ENCODE data around the gene RNLS. TPM values are rescaled to one million over a fixed set of nuclear protein-coding genes. Genes with fewer than 3 reads are reported as not detected.

RNLS gene
- total RNA-seq (10 to 100 TPM; 16.2 to 20.8 (median 17.4) TPM), polyA plus RNA-seq (11.1 TPM)
- long read RNA-seq, donor 1, partial matches to known transcripts = 0 of 2 reads
- long read RNA-seq, donor 1, other reads (novel, unspliced or antisense) = 1 of 2 reads
- long read RNA-seq, donor 2, partial matches to known transcripts = 1 of 2 reads
- long read RNA-seq, donor 2, other reads (novel, unspliced or antisense) = 0 of 2 reads
- long read RNA-seq, donor 3, partial matches to known transcripts = 0 of 1 reads
- long read RNA-seq, donor 3, other reads (novel, unspliced or antisense) = 1 of 1 reads
- long read RNA-seq, donor 4 = 0 reads

DNA sequence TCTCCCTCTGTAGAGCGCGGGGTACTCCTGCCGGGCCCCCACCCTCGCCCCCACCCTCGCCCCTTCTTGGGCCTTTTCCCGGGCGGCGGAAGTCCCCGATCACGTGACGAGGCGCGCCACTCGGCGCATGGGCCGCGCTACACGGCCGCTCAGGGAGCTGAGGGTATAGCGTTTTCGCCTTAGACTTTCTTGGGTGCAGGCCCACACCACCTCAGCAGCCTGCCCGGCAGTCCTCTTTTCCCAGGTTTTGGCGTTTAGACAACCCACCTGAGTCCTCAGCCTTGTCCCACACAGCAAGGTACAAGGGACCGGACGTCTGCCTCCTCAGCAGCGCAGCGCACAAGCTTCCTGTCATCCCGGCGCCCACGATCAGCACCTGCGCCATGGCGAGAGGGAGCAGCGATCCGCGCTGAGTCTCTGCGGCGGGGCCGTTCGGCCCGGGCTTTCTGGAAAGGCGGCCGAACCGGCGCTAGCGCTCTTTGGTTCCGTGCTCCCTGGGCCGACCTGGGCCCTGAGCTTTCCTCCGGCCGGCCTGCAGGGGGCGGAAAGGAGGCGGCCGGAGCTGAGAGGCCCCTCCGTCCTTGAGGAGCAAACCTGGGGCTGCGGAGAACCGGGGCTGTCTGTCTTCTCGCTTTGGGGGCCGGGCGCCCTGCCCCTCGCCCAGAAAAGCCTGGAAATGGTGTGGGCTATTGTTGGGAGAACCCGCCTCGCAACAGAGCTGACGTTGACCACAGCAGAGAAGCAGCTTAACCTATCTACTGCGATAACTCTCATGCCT is at the start of gene RNLS:
TSS of gene RNLS (minus strand) at position 513 of the 778 bp plus-strand sequence.
- DNase-seq (peak; percentile 82 to 92 (median 90)), ATAC-seq (peak; percentile 97 to 98)
- Histone ChIP-seq H3K27me3 (ENCODE audit: control insufficient read depth, insufficient read depth) (no peaks in the 10 kb centered on the region), H3K9me3 (ENCODE audit: control insufficient read depth, low read length) (no peaks in the 10 kb centered on the region), H3K27ac (ENCODE audit: low read length) (peak within 1 kb of the TSS; percentile 99), H3K4me3 (ENCODE audit: low read length) (peak within 1 kb of the TSS; percentile 84), H3K4me1 (ENCODE audit: control insufficient read depth, insufficient read depth, low read length) (no peaks in the 10 kb centered on the region)
- intact Hi-C loops (cut with DNase I) = no loop called here
- 2% methylated on average over 63 of the region's 63 CpGs for WGBS

DNA sequence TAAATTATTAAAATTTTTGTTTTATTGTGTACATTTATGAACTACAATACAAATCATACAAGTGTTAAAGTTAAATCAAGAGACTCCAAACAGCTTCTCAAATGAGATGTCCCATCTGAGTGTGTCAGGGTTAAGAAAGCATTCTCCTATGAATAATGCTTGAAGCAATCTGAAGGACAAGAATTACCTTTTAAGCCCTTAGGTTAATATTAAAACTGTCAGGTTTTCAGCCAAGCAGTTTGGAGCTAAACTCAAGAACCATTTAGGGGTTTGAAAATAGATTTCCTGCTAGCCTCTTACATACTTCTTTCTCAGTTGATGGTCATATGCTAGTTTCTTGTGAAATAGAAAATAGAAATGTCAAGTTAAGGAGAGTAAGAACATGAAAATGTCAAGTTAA is 41.7 kb upstream of the RNLS start:
- intact Hi-C loops (cut with DNase I) = no loop called here
- DNase-seq = no peak
- Histone ChIP-seq H3K9me3 (ENCODE audit: control insufficient read depth, low read length) (no peaks in the 10 kb centered on the region), H3K4me1 (ENCODE audit: control insufficient read depth, insufficient read depth, low read length) (no peaks in the 10 kb centered on the region), H3K4me3 (ENCODE audit: low read length) (no peak overlapping the region), H3K27me3 (ENCODE audit: control insufficient read depth, insufficient read depth) (no peaks in the 10 kb centered on the region), H3K27ac (ENCODE audit: low read length) (no peak overlapping the region)
- ATAC-seq = no peak

DNA sequence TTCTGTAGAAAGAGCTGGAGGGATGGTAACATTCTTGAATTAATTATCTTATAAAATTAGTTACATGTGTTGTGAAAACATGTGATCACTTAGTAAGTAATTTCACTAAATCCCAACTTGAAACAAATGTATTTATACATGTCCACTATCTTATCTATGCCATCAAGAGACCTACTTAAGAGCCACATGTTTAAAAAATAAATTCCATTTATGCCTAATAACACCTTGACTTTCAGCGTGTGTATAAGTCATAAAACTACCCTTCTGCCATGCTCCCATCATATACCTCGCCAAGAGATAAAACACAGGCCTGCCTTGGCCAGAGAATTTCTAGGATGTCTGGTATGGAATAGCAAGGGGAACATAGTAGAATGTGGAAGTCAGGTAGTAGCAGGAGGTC is 40.7 kb upstream of the RNLS start:
- 76% methylated on average over 2 of the region's 2 CpGs for WGBS
- no peak for DNase-seq

DNA sequence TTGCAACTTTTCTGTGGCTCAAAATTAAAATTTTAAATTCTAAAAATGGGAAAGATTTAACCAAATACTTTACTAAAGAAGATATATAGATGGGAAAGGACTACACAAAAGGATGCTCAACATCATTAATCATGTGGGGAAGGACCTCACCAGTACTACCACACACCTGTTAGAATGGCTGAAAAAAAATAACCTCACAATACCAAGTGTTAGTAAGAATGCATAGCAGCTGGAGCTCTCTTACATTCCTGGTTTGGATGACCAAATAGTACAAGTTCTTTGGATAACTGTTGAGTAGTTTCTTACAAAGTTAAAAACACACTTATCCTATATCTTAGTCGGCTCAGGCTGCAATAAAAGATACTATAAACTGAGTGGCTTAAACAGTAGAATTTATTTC is 37.3 kb upstream of the RNLS start:
- DNase-seq = no peak
- no peak for ATAC-seq
- H3K9me3 ChIP-seq (ENCODE audit: control insufficient read depth, low read length) = no peaks in the 10 kb centered on the region
- intact Hi-C loops (cut with DNase I) = no loop called here
- 72% methylated on average over 1 of the region's 1 CpG for WGBS
- no peak overlapping the region for H3K4me3 ChIP-seq (ENCODE audit: low read length)
- H3K27ac ChIP-seq (ENCODE audit: low read length) = no peak overlapping the region
- no peaks in the 10 kb centered on the region for H3K4me1 ChIP-seq (ENCODE audit: control insufficient read depth, insufficient read depth, low read length)
- H3K27me3 ChIP-seq (ENCODE audit: control insufficient read depth, insufficient read depth) = no peaks in the 10 kb centered on the region

More for the DNA sequence above, 40.7 kb upstream of the RNLS start:
- Histone ChIP-seq H3K4me1 (ENCODE audit: control insufficient read depth, insufficient read depth, low read length) (no peaks in the 10 kb centered on the region), H3K9me3 (ENCODE audit: control insufficient read depth, low read length) (no peaks in the 10 kb centered on the region), H3K4me3 (ENCODE audit: low read length) (no peak overlapping the region), H3K27me3 (ENCODE audit: control insufficient read depth, insufficient read depth) (no peaks in the 10 kb centered on the region), H3K27ac (ENCODE audit: low read length) (no peak overlapping the region)
- ATAC-seq = no peak
- intact Hi-C loops (cut with DNase I) = no loop called here

DNA sequence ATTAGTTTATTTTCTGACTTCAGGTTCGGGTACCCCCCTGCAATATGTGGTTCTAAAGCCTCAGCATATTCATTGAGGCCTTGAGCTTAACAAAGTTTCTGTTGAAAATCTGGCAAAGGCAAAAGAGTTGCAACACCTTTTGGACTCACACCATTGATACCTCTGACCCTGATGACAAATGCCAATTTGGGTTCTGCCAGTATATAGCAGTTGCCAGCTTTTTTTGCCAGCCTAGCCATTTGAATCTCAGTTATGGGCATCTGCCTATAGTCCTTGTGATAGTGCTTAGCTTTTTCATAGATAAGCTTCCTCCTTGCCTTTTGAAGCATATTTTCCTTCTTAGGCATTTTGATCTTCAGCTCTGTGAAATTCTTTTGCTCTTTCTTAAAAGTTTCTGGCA is 35.4 kb upstream of the RNLS start:
- no peaks in the 10 kb centered on the region for H3K9me3 ChIP-seq (ENCODE audit: control insufficient read depth, low read length)
- ATAC-seq (no peak), DNase-seq (no peak)
- H3K4me1 ChIP-seq (ENCODE audit: control insufficient read depth, insufficient read depth, low read length) = no peaks in the 10 kb centered on the region
- no peak overlapping the region for H3K27ac ChIP-seq (ENCODE audit: low read length)
- intact Hi-C loops (cut with DNase I) = no loop called here
- WGBS = 78% methylated on average over 1 of the region's 1 CpG
- no peak overlapping the region for H3K4me3 ChIP-seq (ENCODE audit: low read length)
- no peaks in the 10 kb centered on the region for H3K27me3 ChIP-seq (ENCODE audit: control insufficient read depth, insufficient read depth)

DNA sequence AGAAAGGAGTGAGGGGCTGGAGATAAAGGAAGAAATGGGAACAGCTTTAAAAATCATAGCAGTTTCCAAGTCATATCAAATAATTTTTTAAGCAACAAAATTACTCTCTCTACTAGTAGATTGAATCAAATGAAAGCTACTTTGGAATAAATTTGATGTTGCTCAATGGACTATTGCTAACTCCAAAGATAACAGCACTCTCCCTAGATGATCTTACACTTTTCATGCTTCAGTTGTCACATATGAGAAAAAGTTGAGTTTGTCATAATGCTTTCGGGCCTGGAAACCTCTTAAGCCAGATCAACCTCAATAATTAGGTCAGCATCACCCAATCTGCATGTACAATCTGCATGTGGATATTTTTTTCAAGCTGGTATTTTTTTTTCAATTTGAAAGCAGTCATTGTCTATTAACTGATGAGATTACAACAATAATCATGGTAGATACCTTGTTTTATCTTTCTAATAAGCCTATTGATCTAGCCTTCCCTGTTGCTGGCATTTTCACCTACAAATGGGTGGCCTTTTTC is 34.7 kb upstream of the RNLS start:
- intact Hi-C loops (cut with DNase I) = no loop called here
- H3K4me3 ChIP-seq (ENCODE audit: low read length) = no peak overlapping the region
- DNase-seq = no peak
- H3K27ac ChIP-seq (ENCODE audit: low read length) = no peak overlapping the region
- H3K4me1 ChIP-seq (ENCODE audit: control insufficient read depth, insufficient read depth, low read length) = no peaks in the 10 kb centered on the region
- no peaks in the 10 kb centered on the region for H3K27me3 ChIP-seq (ENCODE audit: control insufficient read depth, insufficient read depth)
- 61% methylated on average over 1 of the region's 1 CpG for WGBS
- peak in 1 of 2 donors; percentile 26 for ATAC-seq
- no peaks in the 10 kb centered on the region for H3K9me3 ChIP-seq (ENCODE audit: control insufficient read depth, low read length)

DNA sequence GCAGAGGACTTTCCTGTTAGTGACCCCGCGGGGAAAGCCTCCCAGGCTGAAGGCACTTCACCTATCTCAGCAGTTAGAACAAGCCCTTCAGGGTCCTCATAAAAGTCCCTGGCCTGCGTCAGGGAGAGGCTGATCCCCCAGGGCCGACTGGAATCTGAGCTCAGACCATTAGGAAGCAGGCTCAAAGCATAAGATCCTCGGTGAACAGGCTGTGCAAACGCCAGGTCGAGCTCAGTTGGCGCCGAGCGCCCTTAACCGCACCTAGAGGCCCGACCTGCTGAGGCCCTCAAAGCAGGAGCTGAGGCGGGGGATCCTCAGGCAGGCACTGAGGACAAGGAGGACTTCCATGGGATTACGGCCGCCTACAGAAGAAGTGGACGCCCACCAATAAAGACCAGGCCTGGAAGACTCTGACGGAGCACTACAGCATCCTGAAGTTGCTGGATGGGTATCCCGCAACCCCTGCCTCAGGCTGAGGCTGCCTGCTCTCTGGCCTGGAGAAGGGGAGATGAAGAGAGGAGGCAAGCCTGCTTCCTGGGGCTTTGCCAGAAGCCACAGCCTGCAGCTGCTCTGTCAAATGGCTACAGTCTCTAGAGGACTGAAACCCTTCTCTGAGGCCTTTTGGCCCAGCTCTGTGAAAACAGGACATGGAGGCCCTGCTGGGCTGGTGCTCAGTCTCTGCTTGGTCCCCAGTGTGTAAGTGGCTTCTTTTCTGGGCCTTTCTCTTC is 33.3 kb upstream of the RNLS start:
- no peaks in the 10 kb centered on the region for H3K9me3 ChIP-seq (ENCODE audit: control insufficient read depth, low read length)
- no peaks in the 10 kb centered on the region for H3K4me1 ChIP-seq (ENCODE audit: control insufficient read depth, insufficient read depth, low read length)
- intact Hi-C loops (cut with DNase I) = no loop called here
- DNase-seq (peak; percentile 28 to 64 (median 59)), ATAC-seq (peak; percentile 31 to 54)
- WGBS = 83% methylated on average over 18 of the region's 18 CpGs
- no peak overlapping the region for H3K27ac ChIP-seq (ENCODE audit: low read length)
- no peak overlapping the region for H3K4me3 ChIP-seq (ENCODE audit: low read length)
- H3K27me3 ChIP-seq (ENCODE audit: control insufficient read depth, insufficient read depth) = no peaks in the 10 kb centered on the region

DNA sequence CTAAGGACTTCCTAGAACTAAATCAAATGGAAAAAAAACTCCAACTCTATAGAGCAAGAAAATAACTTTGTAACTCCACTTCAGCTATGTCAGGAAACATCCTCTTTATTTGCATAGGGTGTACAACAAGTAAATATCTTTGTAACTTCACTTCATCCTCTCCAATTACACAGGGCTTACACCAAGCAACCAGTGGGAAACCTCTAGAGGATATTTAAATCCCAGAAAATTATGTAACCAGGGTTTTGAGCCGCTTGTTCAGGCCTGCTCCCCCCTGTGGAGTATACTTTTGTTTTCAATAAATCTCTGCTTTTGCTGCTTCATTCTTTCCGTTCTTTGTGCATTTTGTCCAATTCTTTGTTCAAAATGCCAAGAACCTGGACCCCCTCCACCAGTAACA is 25.7 kb upstream of the RNLS start:
- no peak for ATAC-seq
- no peak overlapping the region for H3K4me3 ChIP-seq (ENCODE audit: low read length)
- H3K27ac ChIP-seq (ENCODE audit: low read length) = no peak overlapping the region
- intact Hi-C loops (cut with DNase I) = no loop called here
- H3K9me3 ChIP-seq (ENCODE audit: control insufficient read depth, low read length) = no peaks in the 10 kb centered on the region
- H3K27me3 ChIP-seq (ENCODE audit: control insufficient read depth, insufficient read depth) = no peaks in the 10 kb centered on the region
- no peaks in the 10 kb centered on the region for H3K4me1 ChIP-seq (ENCODE audit: control insufficient read depth, insufficient read depth, low read length)
- 71% methylated on average over 2 of the region's 2 CpGs for WGBS
- no peak for DNase-seq

DNA sequence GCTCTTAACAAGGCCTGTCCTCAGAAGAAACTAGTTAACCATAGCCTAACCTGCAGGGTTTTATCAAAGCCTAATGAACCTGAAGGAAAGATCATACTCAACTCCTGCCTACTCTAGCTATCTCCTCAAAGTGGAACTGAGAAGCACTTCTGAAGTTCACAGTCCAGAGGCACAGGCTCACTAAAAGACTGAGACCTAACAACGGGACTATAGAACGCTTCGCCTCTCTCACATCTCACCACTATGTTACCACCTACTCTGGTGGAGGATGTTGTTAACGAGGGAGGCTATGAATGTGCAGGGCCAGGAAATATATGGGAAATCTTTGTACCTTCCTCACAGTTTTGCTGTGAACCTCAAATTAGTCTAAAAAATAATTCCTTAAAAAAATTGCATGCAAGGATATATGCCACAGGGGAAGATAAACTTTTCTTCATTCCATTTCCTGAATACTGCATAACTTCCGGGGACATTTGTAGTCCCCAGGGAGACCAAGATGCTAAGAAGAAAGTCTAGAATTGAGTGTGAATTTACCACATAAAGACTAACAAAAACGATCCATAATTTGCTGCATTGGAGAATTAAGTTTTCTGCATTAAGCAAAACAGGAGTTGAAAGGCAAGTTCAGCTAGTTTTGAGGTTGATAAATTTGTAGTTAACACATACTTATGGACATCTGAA is 25.1 kb upstream of the RNLS start:
- 79% methylated on average over 6 of the region's 6 CpGs for WGBS
- Histone ChIP-seq H3K27ac (ENCODE audit: low read length) (no peak overlapping the region), H3K27me3 (ENCODE audit: control insufficient read depth, insufficient read depth) (no peaks in the 10 kb centered on the region), H3K4me1 (ENCODE audit: control insufficient read depth, insufficient read depth, low read length) (no peaks in the 10 kb centered on the region), H3K4me3 (ENCODE audit: low read length) (no peak overlapping the region), H3K9me3 (ENCODE audit: control insufficient read depth, low read length) (no peaks in the 10 kb centered on the region)
- ATAC-seq (no peak), DNase-seq (no peak)
- intact Hi-C loops (cut with DNase I) = no loop called here

DNA sequence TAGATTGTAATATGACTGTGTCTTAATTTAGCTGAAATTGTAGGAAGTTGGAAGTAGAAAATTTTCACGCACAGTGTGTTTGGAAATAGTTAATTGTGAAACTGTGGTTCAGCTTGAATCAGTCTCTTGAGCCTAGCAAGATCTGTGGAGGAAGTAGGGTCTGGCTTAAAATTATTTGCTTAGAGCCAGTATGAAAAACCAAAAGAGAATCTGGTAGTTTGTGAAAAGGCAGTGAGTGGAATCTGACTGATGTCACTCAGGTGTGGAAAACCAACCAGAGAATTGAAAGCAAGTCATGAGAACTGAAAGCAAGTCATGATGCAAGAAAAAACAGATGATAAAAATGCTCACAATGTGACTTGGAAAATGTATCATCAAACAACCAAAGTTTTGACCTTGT is 14.9 kb upstream of the RNLS start:
- 67% methylated on average over 1 of the region's 1 CpG for WGBS
- intact Hi-C loops (cut with DNase I) = no loop called here
- Histone ChIP-seq H3K27ac (ENCODE audit: low read length) (no peak overlapping the region), H3K9me3 (ENCODE audit: control insufficient read depth, low read length) (no peaks in the 10 kb centered on the region), H3K4me3 (ENCODE audit: low read length) (no peak overlapping the region), H3K27me3 (ENCODE audit: control insufficient read depth, insufficient read depth) (no peaks in the 10 kb centered on the region), H3K4me1 (ENCODE audit: control insufficient read depth, insufficient read depth, low read length) (no peaks in the 10 kb centered on the region)
- ATAC-seq (no peak), DNase-seq (no peak)
